CD4-positive, alpha-beta memory T cell (primary cell): ENCODE measurements around the gene CTRB2. TPM values are rescaled to one million over a fixed set of nuclear protein-coding genes. Genes with fewer than 3 reads are reported as not detected.

Experiments
- CTCF ChIA-PET: fragments of 350-600 bp; sonication (Branson Sonifier 250); formaldehyde crosslinking; loops from one replicate; lab custom pipeline; 2021; ENCODE audit warnings: inconsistent platforms; ENCODE audit not compliant: partially characterized antibody; lab: Charles Lee
- POLR2A ChIA-PET: fragments of 350-600 bp; sonication (Branson Sonifier 250); formaldehyde crosslinking; loops from one replicate; lab custom pipeline; 2021; ENCODE audit not compliant: partially characterized antibody; lab: Charles Lee
- DNase-seq, 5 donors: peaks; one replicate each; pipeline versions ENCODE4 v3.0.0 to v3.0.0-alpha.2; 2020 to 2022; ENCODE audit warnings: mixed read lengths in 1 of 5
- H3K27ac ChIP-seq: one replicate; pipeline ENCODE4 v1.7.0; 2013; ENCODE audit warnings: low read depth, low read length
- H3K27me3 ChIP-seq: 2 replicates; pipeline ENCODE4 v1.7.0; 2013; ENCODE audit warnings: mild to moderate bottlenecking, low read length, moderate library complexity; ENCODE audit not compliant: insufficient read depth
- H3K36me3 ChIP-seq: 2 replicates; pipeline ENCODE4 v1.7.0; 2013; ENCODE audit warnings: mild to moderate bottlenecking, low read length, moderate library complexity; ENCODE audit not compliant: insufficient read depth
- H3K4me1 ChIP-seq: 2 replicates; pipeline ENCODE4 v1.7.0; 2013; ENCODE audit warnings: mild to moderate bottlenecking, low read length, moderate library complexity; ENCODE audit not compliant: insufficient read depth
- H3K4me3 ChIP-seq, 2 donors: one replicate each; pipeline ENCODE4 v1.7.0; 2013; ENCODE audit warnings: low read length in 2 of 2, mild to moderate bottlenecking in 1 of 2
- H3K9me3 ChIP-seq, 2 donors: one replicate each; pipeline ENCODE4 v1.7.0; 2013; ENCODE audit warnings: low read length in 2 of 2, control low read depth in 1 of 2; ENCODE audit not compliant: control insufficient read depth in 1 of 2
- H3K27ac Mint-ChIP-seq, 7 donors: one replicate each; pipeline ENCODE4 v1.8.0; 2020 to 2021; ENCODE audit warnings: mixed read lengths in 7 of 7, mild to moderate bottlenecking in 6 of 7, inconsistent platforms in 3 of 7, moderate library complexity in 3 of 7
- H3K27me3 Mint-ChIP-seq, 2 donors: one replicate each; pipeline ENCODE4 v1.8.0; 2020 to 2021; ENCODE audit warnings: mixed read lengths in 2 of 2
- H3K36me3 Mint-ChIP-seq, 2 donors: one replicate each; pipeline ENCODE4 v1.8.0; 2020 to 2021; ENCODE audit warnings: mixed read lengths in 2 of 2, inconsistent platforms in 1 of 2, mild to moderate bottlenecking in 1 of 2
- H3K4me1 Mint-ChIP-seq, 4 donors: one replicate each; pipeline ENCODE4 v1.8.0; 2020 to 2021; ENCODE audit warnings: mixed read lengths in 4 of 4, mild to moderate bottlenecking in 1 of 4
- H3K4me3 Mint-ChIP-seq, 8 donors: one replicate each; pipeline ENCODE4 v1.8.0; 2020 to 2021; ENCODE audit warnings: mixed read lengths in 8 of 8, mild to moderate bottlenecking in 7 of 8, moderate library complexity in 6 of 8, inconsistent platforms in 3 of 8
- H3K9me3 Mint-ChIP-seq, 8 donors: one replicate each; pipeline ENCODE4 v1.8.0; 2020 to 2021; ENCODE audit warnings: mixed read lengths in 8 of 8, mild to moderate bottlenecking in 5 of 8, inconsistent platforms in 3 of 8, moderate library complexity in 1 of 8
- intact Hi-C: fragments of 100-400 bp; cut with micrococcal nuclease; formaldehyde crosslinking; loops from one replicate; pipeline ENCODE4 v1.15.1; 2023
- polyA plus RNA-seq, 2 donors: library from polyadenylated mRNA; unstranded; fragments of 300-500 nt; fragmentation: Illumina TruSeq; gene quantifications; one replicate each; pipeline ENCODE4 v1.2.3, GENCODE V29; 2021
- total RNA-seq, 2 experiments: library from RNA; stranded (reverse); gene quantifications; one replicate each; pipeline ENCODE4 v1.2.3, GENCODE V29; 2021

CTRB2 gene
- total and polyA plus RNA-seq, 4 experiments from 2014 or later = not detected

DNA sequence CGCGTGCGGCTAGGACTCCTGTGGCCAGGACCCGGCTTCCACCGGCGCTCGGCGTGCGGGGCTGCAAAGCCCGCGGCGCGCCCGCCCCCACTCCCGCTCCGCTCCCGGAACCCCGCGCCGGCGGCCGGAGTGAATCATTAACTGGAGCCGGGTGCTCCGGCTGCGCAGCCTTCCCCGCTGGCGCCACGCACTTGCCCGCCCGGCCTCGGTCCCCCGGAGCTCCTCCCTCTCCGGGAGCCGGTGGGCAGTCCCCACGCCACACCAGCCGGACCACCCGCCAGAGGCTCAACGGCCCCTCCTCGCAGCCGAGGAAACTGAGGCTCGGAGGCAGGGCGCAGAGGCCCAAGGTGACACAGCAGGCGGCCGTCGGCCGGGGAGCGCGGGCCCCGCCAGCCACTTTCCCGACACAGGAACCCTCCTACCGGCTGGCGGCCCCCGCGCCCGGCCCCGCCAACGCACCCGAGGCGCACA, 43.9 kb upstream of the CTRB2 start:
- no peaks in the 10 kb centered on the region for H3K36me3 Mint-ChIP-seq
- Histone ChIP-seq H3K36me3 (no peaks in the 10 kb centered on the region), H3K4me3 (peak overlapping the region in 1 of 2 donors; percentile 13), H3K9me3 (no peaks in the 10 kb centered on the region), H3K27me3 (peaks cover 18% of the 10 kb centered on the region), H3K27ac (no peak overlapping the region), H3K4me1 (peaks cover 12% of the 10 kb centered on the region)
- H3K4me3 Mint-ChIP-seq = peak overlapping the region in 5 of 8 donors; percentile 52 to 73 (median 64)
- H3K27ac Mint-ChIP-seq = no peak overlapping the region
- peaks cover 2 to 16% (median 4%) of the 10 kb centered on the region in 4 donors for H3K4me1 Mint-ChIP-seq
- peak in 2 of 5 donors; percentile 19 to 22 for DNase-seq
- no peaks in the 10 kb centered on the region for H3K9me3 Mint-ChIP-seq
- CTCF ChIA-PET = interaction anchor here (1.1 to 1.7 kb wide), 4 partner anchors 16 to 137 kb away, joined by 3 to 5 read pairs (median 4); no protein-coding TSS in a partner anchor
- H3K27me3 Mint-ChIP-seq = peaks cover 21 to 22% of the 10 kb centered on the region in 2 donors
- POLR2A ChIA-PET = no interaction called here
- intact Hi-C loops = no loop called here

DNA sequence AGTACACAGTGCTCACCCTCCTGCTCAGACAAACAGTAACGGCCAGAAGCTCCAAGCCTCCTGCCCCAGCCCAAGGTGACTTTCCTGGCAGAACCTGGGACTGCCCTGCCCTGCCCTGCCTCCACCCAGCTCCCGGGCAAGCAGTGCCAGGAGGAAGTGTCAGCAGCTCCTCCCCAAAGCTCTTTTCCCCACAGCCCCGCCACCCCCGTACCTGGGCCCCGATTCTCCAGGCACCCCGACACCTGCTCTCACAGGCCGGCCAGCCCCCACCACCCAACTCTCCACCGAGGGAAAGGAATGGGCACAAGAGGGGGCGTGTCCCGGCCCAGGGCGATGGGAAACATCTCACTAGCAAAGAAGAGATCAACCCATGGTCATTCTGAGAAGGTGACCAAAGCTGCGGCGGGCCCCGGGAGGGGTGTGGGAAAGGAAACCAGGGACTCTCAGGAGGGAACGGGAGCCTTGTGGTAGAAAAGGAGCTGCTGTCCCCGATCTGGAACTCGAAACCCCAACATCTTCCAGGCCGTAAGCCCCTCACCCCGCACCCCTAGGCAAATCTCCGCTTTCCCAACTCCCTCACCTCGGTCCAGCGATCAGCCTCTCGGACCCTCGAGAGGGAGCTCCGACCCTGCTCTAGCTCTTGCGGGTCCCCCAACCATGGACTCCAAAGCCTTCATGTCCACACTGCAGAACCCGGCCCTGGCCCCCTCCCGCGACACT, 43.3 kb upstream of the CTRB2 start:
- POLR2A ChIA-PET = interaction anchor here (0.9 kb wide), 1 partner anchor 132 kb away, joined by 3 read pairs; no protein-coding TSS in a partner anchor

DNA sequence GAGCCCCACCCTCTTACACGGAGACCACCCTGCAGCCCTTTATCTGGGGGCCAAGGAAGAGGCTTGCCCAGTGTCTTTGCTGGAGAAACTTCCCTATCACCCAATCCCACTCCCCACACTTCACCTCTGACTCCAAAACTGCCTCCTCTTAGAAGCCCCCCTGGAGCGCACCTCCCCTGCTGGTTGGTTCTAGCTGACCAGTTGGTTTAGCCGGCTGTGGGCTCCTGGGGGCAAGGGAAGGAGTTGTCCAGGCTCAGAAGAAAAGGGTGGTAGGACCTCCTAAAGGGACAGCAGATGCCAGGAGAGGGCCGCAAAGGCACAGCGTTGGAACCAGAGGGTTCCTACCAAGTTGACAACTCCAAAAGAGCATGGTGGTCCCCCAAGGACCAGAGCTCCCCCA, 42.5 kb upstream of the CTRB2 start:
- ChIA-PET CTCF (interaction anchor here (1.7 kb wide), 1 partner anchor 138 kb away, joined by 4 read pairs; no protein-coding TSS in a partner anchor), POLR2A (interaction anchor here (0.9 kb wide), 1 partner anchor 133 kb away, joined by 3 read pairs; no protein-coding TSS in a partner anchor)
- Mint-ChIP-seq H3K27me3 (peaks cover 17 to 19% of the 10 kb centered on the region in 2 donors), H3K27ac (no peak overlapping the region), H3K4me3 (peak overlapping the region in 3 of 8 donors; percentile 48 to 73 (median 68)), H3K36me3 (no peaks in the 10 kb centered on the region), H3K4me1 (peaks cover 2 to 16% (median 4%) of the 10 kb centered on the region in 4 donors), H3K9me3 (no peaks in the 10 kb centered on the region)
- peaks cover 12% of the 10 kb centered on the region for H3K4me1 ChIP-seq
- H3K9me3 ChIP-seq = no peaks in the 10 kb centered on the region
- peaks cover 18% of the 10 kb centered on the region for H3K27me3 ChIP-seq
- no peak overlapping the region for H3K27ac ChIP-seq
- no peak overlapping the region for H3K4me3 ChIP-seq
- no peaks in the 10 kb centered on the region for H3K36me3 ChIP-seq
- intact Hi-C loops = no loop called here
- DNase-seq = peak in 1 of 5 donors; percentile 7

More for the DNA sequence above, 43.3 kb upstream of the CTRB2 start:
- H3K4me3 ChIP-seq = peak overlapping the region in 1 of 2 donors; percentile 13
- peaks cover 12% of the 10 kb centered on the region for H3K4me1 ChIP-seq
- intact Hi-C loops = no loop called here
- Mint-ChIP-seq H3K27ac (peak overlapping the region in 1 of 7 donors; percentile 73), H3K4me3 (peak overlapping the region; percentile 47 to 73 (median 62)), H3K9me3 (no peaks in the 10 kb centered on the region), H3K36me3 (no peaks in the 10 kb centered on the region), H3K4me1 (peaks cover 2 to 16% (median 4%) of the 10 kb centered on the region in 4 donors), H3K27me3 (peaks cover 21 to 22% of the 10 kb centered on the region in 2 donors)
- H3K27me3 ChIP-seq = peaks cover 18% of the 10 kb centered on the region
- no peak overlapping the region for H3K27ac ChIP-seq
- peak in 1 of 5 donors; percentile 29 for DNase-seq
- H3K9me3 ChIP-seq = no peaks in the 10 kb centered on the region
- no peaks in the 10 kb centered on the region for H3K36me3 ChIP-seq
- CTCF ChIA-PET = interaction anchor here (1.1 to 1.7 kb wide), 4 partner anchors 16 to 137 kb away, joined by 3 to 5 read pairs (median 4); no protein-coding TSS in a partner anchor

DNA sequence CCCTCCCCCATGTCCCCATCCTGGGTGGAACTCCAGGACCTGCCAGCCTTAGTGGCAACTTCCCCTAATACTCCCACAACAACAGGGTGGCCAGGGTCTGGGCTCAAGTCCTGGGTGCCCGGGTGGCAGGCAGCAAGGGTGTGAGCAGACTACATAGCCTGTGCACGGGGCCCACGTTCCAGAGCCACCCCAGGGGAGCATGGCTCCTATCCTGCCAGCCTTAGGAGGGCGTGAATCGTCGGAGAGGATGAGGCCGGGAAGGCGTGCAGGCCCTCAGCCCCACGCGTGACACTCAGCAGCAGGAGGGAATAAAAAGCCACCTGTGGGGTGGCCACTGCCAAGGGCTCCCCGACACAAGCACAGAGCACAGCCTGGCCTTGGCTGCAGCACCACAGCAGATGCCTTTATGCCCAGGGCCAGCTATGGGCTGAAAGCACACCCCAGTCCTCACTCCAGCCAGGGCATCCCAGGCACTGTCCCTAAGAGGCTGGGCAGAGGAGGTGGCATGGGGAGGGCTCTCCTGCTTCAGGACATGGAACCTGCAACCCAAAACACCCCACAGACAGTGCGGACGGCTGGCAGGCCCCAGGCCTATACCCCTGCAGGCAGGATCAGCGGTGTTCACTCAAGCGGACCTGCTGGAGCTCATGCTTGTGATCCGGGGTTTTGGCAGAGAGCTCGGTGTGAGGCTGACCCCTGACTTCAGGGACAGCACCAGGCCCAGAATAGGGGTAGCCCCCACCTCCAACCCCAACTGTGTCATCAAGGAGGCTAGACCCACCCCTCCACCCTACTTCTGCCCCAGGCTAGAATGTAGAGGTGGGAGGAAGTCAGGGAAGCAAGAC, 41.8 kb upstream of the CTRB2 start:
- peaks cover 18% of the 10 kb centered on the region for H3K27me3 ChIP-seq
- H3K9me3 Mint-ChIP-seq = no peaks in the 10 kb centered on the region
- intact Hi-C loops = no loop called here
- peaks cover 2 to 16% (median 4%) of the 10 kb centered on the region in 4 donors for H3K4me1 Mint-ChIP-seq
- H3K4me1 ChIP-seq = peaks cover 12% of the 10 kb centered on the region
- no peak overlapping the region for H3K27ac ChIP-seq
- no peaks in the 10 kb centered on the region for H3K9me3 ChIP-seq
- POLR2A ChIA-PET = no interaction called here
- CTCF ChIA-PET = no interaction called here
- peaks cover 15 to 17% of the 10 kb centered on the region in 2 donors for H3K27me3 Mint-ChIP-seq
- H3K36me3 Mint-ChIP-seq = no peaks in the 10 kb centered on the region
- no peak overlapping the region for H3K27ac Mint-ChIP-seq
- DNase-seq = peak in 1 of 5 donors; percentile 18
- peak overlapping the region in 1 of 8 donors; percentile 20 for H3K4me3 Mint-ChIP-seq
- H3K36me3 ChIP-seq = no peaks in the 10 kb centered on the region
- H3K4me3 ChIP-seq = no peak overlapping the region

DNA sequence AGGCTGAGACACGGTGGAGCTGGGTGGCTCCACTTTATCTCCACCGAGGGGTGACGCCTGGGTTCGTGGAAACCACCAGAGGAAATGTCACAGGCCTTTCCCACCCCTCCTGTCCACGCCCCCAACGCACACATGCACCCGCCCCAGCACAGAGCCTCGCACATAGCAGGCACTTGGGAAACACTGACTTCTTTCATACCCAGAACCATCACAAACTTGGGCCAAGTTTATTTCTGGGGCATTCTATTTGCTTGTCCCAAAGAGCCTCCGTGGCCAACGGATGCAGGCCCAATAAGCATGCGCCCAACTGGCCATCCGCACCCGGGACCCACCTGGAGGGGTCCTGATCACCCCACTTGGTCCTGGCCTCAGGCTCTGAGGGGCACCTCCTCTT, 41.2 kb upstream of the CTRB2 start:
- intact Hi-C loops = no loop called here
- ChIA-PET POLR2A (interaction anchor here (0.6 kb wide), 1 partner anchor 119 kb away, joined by 4 read pairs; no protein-coding TSS in a partner anchor), CTCF (interaction anchor here (0.7 kb wide), 1 partner anchor 47 kb away, joined by 3 read pairs; no protein-coding TSS in a partner anchor)
- Histone ChIP-seq H3K36me3 (no peaks in the 10 kb centered on the region), H3K4me3 (no peak overlapping the region), H3K4me1 (peaks cover 12% of the 10 kb centered on the region), H3K9me3 (no peaks in the 10 kb centered on the region), H3K27ac (no peak overlapping the region), H3K27me3 (peaks cover 18% of the 10 kb centered on the region)
- Mint-ChIP-seq H3K27ac (peak overlapping the region in 1 of 7 donors; percentile 27), H3K9me3 (no peaks in the 10 kb centered on the region), H3K36me3 (no peaks in the 10 kb centered on the region), H3K4me3 (no peak overlapping the region), H3K4me1 (peaks cover 2 to 16% (median 4%) of the 10 kb centered on the region in 4 donors), H3K27me3 (peaks cover 13 to 17% of the 10 kb centered on the region in 2 donors)
- no peak for DNase-seq

DNA sequence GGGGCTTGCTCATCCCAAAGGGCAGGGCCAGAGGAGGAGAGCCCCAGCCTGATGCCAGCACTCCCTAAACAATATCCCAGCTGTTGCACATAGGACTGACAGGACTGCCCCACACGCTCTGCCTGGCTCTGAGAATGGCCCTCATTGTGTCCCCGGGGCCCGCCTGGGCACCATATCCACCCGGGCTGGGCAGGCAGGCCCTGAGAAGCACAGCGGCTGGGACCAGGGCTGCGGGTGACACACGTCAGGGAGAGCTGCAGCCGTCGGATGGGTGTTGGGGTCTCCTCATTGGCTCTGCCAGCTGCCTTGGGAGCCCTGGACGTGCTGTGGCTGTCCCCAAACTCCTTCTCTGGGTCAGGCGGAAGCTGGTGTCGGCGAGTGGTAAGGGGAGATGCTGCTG, 40.3 kb upstream of the CTRB2 start:
- DNase-seq = peak in 1 of 5 donors; percentile 16
- Mint-ChIP-seq H3K27ac (no peak overlapping the region), H3K4me3 (no peak overlapping the region), H3K27me3 (peaks cover 11 to 12% of the 10 kb centered on the region in 2 donors), H3K4me1 (peaks cover 2 to 16% (median 4%) of the 10 kb centered on the region in 4 donors), H3K9me3 (no peaks in the 10 kb centered on the region), H3K36me3 (no peaks in the 10 kb centered on the region)
- Histone ChIP-seq H3K4me3 (no peak overlapping the region), H3K36me3 (no peaks in the 10 kb centered on the region), H3K27ac (no peak overlapping the region), H3K9me3 (no peaks in the 10 kb centered on the region), H3K27me3 (peaks cover 18% of the 10 kb centered on the region), H3K4me1 (peaks cover 12% of the 10 kb centered on the region)
- ChIA-PET POLR2A (no interaction called here), CTCF (interaction anchor here (0.7 kb wide), 1 partner anchor 46 kb away, joined by 3 read pairs; no protein-coding TSS in a partner anchor)
- intact Hi-C loops = no loop called here
